ENCODE measurements around the gene GALNT17.
"Not testable (repeated sequence)": the region's sequence is repeated elsewhere in the genome, so short reads cannot be mapped to it uniquely, and the experiment has no call there.

The GALNT17 gene

GRCh38 chr7:71638108-71638507 lies 506.2 kb downstream of the GALNT17 start:
- no peak for DNase-seq

DNA sequence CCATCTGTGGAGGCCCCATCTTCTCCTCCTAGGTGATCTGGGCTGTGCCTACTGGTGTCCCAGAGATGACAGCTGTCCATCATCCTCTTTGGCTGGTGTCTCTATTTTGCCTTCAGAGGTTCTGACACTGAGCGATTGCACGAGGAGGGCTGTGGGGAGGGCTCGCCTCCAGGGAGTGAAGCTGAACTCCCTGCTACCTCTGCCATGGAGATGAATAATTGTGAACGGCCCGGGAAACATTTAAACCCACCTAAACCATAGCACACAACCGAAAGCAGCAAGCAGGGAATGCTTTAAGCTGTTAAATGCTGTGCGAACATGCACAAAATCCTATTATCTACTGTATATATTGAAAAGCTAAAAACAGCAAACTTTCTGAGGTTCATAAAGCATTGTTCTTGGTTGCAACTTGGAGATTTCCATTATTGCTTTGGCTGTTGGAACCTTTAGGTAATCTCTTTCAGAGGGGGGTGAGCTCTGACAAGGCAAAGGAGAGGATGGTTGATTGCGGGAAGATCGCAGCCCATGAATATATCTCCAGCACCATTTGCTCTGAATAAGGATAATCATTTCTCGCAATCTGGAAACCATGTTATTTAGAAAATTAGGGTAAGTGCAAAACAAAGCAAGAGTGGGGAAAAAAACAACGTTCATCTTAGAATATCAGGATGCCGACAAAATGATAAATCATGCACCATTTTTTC lies 507.6 kb downstream of the GALNT17 start:
- no peak for DNase-seq

- DNase-seq = not testable (repeated sequence)
Measured at GRCh38 chr7:71643031-71643430, 511.1 kb downstream of the GALNT17 start.

DNA sequence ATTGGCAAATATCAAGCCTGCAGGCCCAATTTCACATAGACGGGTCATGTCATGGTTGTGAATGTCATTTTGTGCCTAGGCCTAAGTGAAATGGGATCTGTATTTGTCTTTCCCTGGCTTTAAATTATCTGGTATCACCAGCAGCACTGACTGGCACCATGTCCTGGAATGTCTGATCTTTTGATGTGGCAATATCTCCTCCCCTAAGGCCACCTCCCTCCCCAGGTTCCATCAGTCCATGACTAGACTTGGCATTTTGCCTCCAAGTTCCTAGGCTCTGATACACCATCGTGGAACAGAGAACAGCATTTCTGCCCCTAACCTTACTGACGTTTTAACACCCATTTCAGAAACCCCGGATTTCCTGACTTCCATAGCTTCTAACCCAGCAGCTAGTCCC lies 513.9 kb downstream of the GALNT17 start:
- no peak for DNase-seq

GRCh38 chr7:71649812-71650211 lies 517.9 kb downstream of the GALNT17 start:
- no peak for DNase-seq

DNA sequence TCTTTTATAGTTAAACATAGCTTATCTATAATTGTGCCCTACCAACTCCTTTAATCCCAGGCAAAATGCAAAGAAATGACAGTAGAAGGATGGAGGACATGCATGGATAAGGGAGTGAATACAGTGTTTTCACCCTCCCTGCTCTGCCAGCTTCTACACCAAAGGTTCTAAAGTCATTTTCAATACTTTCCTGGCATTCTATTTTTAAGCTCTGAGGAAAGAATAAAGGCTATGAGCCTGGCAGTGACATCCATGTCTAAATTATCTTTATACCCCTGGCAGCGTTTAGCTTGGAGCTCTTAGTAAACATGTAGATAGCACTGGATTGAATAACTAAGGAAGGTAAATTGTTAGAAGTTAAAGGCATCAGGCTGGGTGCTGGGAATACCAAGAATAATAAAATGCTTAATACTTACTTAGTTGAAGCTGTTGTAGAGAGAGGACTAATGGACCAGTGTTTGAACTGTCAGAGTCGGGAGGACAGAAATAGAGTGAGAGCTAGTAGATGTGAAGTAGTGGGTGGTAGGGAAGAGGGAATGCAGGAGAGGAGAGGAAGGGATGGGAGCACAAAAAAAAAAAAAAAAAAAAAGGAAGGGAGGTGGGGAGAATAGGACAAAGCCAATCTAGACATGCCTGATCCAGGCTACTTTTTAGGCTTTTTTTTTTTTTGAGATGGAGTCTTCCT lies 518.9 kb downstream of the GALNT17 start:
- DNase-seq = no peak

- DNase-seq = no peak
Measured at GRCh38 chr7:71652510-71652909, 520.6 kb downstream of the GALNT17 start.

GRCh38 chr7:71657386-71657785 lies 525.4 kb downstream of the GALNT17 start:
- no peak for DNase-seq

- DNase-seq = no peak
Measured at GRCh38 chr7:71659622-71660021, 527.7 kb downstream of the GALNT17 start.

DNA sequence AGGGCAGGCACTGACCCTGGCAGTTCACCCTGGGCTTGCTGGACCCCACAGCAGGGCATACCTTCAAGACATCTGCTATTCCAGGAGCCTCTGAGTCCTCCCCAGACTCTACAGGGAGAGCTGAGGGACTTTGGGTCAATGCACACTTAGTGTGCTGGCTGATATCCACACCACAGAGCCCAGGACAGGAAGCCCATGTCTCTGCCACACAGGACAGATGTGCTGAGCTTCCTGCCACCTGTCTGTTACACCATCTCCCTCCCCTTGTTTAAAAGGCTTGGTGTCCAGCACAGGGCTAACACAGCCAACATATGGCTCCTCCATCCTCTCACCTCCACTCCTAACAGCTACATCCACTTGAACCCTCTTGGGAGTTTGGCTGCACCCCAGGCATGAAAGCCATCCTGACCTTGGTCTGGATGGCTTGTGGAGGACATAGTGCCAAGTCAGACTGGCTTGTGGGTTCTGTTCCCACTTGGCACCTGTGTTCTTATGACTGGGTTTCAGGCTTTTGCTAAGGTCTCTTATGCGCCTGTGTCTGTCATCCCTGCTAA lies 529.8 kb downstream of the GALNT17 start:
- peak; percentile 49 for DNase-seq

DNA sequence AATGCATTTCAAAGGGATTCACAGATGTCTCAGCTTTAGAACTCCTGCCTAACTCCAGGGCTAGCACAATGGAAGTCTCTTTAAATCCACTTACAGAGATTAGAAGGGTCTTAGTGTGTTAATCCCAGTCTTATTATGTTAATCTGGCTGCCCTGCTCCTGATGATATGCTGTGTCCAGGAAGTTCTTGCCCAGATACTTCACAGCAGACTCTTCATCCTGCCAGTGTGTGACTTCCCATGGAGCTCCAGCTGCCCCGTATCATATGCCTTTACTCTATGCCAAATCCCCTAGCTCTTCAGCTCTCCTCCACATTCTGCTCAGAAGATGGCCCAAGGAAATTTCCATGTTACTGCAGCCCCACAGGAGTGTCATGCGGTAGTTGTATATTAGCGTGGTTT lies 533.8 kb downstream of the GALNT17 start:
- DNase-seq = peak; percentile 96

DNA sequence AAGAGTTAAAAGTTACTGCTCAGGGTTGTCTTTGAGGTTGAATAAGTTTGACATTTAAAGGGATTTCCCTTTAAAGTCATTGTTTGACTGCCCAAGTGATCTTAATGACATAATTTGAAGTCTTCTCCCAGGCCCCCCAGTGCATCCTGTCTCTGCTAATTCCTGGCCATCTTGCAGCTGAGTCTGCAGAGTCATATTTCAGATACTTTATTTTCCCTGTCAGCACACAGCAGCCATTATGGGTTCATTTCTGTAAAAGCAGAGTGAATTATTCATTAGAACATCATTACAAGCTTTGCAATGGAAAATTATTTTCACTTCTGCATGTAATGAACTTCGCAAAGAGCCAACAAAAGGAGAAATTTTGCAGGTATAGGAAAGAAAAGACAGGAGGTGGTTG lies 536.6 kb downstream of the GALNT17 start:
- no peak for DNase-seq

DNA sequence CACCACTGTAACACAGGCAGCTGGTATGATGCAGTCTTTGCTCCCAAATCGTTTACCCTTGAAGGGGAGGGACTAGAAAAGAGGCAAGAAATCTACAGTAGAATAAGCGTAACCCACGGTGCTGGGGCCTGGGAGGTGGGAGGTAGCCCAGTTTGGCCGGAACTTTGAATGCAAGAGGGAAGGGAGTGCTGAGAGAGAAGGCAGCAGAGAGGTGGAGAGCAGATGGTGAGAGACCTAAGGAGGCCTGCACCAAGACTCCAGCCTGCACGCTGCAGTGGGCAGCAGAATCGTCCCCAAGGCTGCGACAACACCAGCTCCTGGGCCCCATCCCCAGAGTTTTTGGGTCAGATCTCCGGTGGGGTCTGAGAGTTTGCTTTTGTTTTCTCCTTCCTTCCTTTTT lies 547.5 kb downstream of the GALNT17 start:
- no peak for DNase-seq

- no peak for DNase-seq
Measured at GRCh38 chr7:71682181-71682580, 550.2 kb downstream of the GALNT17 start.

- DNase-seq = peak; percentile 64
Measured at GRCh38 chr7:71682841-71683781, 551.2 kb downstream of the GALNT17 start.

- no peak for DNase-seq
Measured at GRCh38 chr7:71687286-71687685, 555.3 kb downstream of the GALNT17 start.

- DNase-seq = no peak
Measured at GRCh38 chr7:71687831-71688599, 556.1 kb downstream of the GALNT17 start.

GRCh38 chr7:71691538-71691937 lies 559.6 kb downstream of the GALNT17 start:
- no peak for DNase-seq

DNA sequence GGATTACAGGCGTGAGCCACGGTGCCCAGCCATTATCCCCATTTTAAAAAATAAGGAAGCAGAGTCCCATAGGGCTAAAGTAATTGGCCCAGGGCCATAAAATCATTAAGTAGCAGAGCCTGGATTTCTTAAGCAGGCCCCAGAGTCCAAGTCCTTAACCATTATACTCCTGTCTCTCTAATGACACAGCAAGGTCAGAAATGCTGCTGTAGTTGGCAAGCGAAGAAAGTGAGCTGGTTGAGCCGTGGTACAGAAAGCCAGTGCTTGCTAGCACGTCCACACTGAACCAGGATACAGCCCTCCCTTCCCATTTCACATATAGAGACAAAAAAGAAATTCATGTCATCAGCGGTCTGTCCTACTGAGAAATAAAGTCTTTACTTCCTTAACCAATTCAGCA lies 562.7 kb downstream of the GALNT17 start:
- DNase-seq = peak; percentile 29

- DNase-seq = peak; percentile 56
Measured at GRCh38 chr7:71695186-71695585, 563.2 kb downstream of the GALNT17 start.

- no peak for DNase-seq
Measured at GRCh38 chr7:71696511-71696910, 564.6 kb downstream of the GALNT17 start.

DNA sequence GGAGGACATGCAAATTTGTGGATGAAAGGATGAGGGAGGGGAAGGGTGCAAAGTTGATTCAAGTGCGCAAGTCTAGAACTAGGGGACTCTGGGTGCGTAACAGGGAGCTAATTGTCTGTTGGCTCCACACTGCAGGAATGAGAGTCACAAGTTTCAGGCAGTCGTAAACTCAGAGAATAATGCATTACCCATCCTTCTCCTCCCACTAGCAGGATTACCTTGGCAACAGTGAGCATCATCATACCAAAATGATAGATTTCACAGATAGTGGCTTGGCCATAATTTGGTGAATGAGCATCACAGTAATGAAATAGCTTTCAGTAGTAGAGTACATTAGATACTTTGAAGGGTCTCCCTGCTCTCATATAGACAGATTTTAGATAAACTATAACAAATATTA lies 565.5 kb downstream of the GALNT17 start:
- no peak for DNase-seq

Measured in NCI-H524 treated with DMSO at 0.1 percent for 48 hours (cell line).